Fibroblast of skin of scalp (primary cell): ENCODE measurements around the gene FAM168A.
A peak's percentile ranks its signal among the peaks of the same experiment; 100 is the strongest.
"Not testable (repeated sequence)": the region's sequence is repeated elsewhere in the genome, so short reads cannot be mapped to it uniquely, and the experiment has no call there.

Experiments
- DNase-seq: peaks from one replicate; pipeline ENCODE4 v3.0.0-alpha.2; 2013

FAM168A gene

DNA sequence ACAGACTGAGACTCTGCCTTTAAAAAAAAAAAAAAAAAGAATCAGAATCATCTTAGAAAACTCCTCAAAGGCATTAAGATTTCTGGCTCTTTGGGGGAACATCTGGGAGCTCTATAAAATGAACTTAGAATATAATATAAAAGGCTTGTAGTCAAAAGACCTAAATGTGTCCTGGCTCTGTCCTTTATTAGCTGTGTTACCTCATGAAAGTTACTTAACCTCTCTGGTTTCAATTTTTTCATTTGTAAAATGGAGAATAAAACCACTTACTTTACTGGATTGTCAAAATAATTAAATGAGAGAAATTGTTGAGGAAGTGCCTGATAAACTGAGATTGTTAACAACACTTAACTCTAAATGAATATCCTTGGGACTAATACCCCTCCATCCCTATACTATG is 81.8 kb downstream of the FAM168A start:
- no peak for DNase-seq

DNA sequence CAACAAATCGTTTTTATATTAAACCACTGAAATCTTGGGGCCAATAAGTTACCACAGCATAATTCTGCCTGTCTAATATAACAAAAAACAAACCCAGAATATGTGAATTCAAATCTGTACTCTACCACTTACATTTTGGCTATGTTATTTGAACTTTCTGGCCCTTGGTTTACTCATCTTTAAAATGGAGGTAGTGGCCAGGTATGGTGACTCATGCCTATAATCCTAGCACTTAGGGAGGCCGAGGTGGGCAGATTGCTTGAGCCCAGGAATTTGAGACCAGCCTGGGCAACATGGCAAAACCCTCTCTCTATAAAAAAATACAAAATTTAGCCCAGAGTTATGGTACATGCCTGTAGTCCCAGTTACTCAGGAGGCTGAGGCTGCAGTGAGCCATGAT is 84.2 kb downstream of the FAM168A start:
- DNase-seq: no peak

DNA sequence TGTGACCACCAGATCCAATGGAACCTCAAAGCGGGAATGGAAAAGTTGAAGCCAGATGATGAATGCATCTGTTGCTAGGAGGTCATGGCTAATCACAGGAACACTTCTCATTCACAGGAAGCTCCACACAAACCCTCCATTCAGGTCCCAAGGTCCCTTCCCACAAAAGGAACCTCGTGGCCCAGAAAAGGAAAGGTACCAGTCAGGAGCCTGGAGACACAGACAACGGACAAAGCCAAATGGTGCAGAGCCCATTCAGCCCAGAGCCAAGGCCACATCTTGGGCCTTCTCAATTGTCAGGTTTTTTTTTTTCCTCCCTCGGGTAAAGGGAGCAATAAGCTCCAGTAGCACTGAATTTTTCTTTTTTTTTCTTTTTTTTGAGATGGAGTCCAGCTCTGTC is 87.0 kb downstream of the FAM168A start:
- DNase-seq: no peak

DNA sequence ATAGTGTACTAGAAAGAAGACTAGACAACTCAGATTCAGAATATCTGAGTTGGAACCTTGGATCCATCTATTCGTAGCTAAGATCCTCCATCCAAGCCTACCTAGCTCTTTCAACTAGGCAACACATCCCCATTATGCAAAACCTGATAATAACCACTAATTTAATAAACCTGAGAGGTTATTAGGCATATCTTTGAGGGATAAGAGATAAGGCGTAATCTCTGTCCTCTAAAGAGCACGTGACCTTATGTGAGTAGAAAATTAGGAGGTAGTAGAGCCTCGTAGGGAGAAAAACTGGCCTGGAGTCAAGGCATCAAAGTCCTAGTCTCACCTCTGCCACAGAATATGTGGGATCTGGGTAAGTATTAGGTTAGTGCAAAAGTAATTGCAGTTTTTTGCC is 87.8 kb downstream of the FAM168A start:
- no peak for DNase-seq

DNA sequence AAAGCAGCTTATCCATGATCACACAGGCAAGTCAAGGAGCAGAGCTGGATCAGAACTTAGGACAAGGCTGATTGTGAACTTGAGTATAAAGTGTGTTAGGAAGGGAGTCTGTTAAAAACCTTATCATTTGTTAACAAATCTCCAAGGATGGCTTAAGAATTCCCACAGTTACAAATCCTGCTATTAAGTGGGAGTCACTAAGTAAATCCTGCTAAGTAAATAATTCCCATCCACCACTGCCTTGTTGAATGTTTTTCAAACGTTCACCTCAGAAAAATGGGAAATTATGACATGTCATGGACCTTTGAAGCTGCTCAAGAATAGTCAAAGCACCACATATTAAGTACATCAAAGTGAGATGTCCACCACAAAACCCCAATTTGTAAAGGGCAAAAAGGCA is 88.7 kb downstream of the FAM168A start:
- DNase-seq: no peak

DNA sequence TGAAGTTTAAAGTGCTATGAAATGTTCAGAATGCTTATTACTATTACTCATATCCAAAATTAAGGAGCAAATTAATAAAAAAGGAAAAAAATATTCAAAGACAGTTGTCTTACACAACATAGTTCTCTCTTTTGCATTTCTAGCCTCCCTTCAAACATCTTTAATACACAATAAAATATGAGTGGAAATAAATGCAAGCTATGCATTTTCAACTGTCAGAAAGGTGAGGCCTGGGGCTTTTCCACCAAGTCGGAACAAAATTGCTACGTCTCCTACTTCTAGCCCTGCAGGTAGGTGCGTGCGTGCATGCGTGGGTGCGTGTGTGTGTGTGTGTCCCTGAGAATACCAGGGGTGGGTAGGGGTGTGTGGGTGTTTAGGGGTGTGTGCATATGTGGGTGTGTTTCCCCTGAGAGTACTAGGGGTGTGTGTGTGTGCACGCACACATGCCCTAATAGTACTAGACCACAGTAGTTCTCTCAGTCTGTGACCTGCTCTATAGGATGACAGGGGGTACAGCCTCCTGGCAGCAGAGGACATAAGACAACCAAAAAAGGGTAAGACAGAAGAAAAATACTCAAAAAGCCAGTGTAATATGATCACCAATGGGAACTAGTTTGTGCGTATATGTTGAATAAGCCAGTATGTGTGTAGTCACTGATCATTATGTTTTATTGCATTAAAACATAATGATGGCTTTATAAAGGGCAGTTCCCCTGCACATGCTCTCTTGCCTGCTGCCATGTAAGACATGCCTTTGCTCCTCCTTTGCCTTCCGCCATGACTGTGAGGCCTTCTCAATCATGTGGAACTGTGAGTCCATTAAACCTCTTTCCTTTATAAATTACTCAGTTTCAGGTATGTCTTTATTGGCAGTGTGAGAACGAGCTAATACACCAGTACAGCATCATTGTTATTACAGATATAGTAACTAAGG is 89.4 kb downstream of the FAM168A start:
- DNase-seq: no peak

DNA sequence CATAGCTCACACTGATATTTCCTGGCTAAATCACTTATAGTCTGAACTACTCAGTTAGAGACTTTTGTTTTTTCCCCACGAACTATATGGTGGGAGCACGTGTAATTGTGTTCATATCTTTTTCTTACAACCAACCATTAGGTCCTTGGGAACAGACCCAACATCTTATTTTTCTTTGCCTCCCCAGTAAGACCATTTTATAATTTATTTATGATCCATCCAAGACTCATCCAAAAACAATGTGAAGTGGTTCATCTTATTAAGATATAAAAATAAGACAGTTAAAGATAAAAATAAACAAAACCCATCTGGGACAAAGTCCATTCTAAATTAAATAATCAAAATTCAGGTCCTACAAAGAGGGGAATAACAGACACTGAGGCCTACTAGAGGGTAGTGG is 90.8 kb downstream of the FAM168A start:
- peak; percentile 64 for DNase-seq

DNA sequence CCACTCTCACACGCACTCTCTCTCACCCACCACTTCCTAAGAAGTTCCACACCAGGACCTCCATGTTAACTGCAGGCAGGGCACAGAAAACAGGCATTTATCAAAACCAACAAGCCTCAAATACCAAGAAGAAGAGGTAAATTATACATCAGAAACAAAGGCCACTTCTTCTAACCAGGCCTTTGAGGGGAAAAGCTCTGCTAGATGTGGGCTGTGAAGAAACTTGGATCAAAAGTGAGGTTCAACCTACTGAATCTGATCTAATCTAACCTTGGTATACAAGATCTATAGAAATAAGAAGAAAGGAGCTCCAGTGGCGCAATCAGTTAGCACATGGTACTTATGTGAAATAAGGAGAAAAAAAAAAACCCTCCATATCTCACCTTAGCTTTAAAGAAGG is 91.9 kb downstream of the FAM168A start:
- DNase-seq: no peak

DNA sequence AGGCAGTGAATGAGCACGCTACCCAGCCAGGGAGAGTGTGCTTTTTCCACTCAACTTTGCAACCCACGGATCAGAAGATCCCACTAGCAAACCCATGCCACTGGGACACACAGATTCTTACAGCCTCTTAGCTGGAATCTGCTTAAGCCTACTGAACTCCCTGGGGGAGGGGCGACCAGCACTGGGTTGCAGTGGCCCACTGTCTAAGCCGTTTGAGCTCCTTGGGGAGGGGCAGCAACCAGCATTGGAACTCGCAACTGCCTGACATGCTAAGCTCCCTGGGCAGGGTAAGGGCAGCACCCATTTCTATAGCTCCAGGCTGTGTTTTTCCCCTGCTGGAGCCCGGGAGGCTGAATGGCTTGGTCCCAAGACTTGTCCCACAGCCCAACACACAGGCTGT is 99.6 kb downstream of the FAM168A start:
- DNase-seq: no peak

DNA sequence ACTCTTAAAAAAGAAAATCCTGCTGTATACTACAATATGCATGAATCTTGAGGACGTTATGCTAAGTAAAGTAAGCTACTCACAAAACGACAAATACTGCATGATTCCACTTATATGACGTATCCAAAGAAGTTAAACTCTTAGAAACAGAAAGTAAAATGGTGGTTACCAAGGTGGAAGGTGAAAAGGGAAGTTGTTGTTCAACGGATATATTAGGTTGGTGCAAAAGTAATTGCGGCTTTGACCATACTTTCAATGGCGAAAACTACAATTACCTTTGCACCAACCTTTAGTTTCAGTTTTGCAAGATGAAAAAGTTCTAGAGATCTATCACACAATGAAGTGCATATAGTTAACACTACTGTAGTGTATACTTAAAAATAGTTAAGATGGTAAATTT is 101.8 kb downstream of the FAM168A start:
- DNase-seq: no peak

DNA sequence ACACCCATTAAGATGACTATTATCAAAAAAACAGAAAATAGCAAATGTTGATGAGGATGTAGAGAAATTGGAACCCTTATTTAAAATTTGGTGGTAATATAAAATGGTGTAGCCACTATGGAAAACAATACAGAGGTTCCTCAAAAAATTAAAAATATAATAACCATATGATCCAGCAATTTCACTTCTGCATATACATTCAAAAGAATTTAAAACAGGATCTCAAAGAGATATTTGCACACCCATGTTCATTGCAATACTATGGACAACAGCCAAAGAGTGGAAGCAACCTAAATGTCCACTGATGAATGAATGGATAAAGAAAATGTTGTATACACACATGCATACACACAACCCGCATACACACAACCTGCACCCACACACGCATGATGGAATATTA is 102.2 kb downstream of the FAM168A start:
- no peak for DNase-seq

DNA sequence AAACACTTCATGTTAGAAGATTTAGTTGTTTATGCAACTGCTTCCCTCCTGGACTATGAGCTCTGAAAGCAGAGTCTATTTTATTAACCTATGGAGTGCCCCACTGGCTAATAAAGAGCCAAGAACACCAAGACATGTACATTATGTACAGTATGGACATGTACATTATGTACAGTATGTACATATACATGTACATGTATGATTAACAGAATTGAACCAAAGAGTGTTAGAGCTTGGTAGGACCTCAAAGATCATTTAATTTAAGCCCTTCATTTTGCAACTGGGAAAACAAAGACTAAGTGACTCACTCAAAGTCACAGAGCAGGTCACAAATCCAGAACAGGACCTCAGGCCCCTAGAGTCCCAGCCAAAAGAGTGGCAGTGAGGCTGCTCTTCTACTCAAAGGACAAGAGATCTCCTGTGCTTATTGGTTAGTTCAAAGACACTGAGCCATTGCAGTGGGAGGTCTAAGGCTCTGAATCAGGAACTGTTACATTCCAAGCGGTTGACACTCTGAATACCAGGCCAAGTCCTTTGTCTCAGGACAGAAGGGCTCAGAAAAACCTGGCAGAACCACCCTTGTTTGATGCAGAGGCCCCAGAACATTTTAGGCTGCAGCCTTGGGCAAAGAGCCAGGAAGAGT is 103.8 kb downstream of the FAM168A start:
- DNase-seq: peak; percentile 89

DNA sequence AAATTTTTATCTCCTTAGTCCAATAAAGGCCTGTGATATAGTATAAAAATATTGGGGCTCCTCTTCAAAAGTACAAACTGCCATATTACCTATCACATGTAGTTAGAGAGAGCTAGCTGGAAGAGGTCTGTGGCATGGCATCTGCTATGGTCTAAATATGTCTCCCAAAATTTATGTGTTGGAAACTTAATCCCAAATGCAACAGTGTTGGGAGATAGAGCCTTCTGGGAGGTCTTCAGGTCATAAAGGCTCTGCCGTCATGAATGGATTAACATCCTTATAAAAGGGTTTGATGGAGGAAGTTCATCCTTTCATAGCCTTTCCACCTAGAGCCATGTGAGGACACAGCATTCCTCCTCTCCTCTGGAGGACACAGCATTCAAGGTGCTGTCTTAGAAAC is 116.3 kb downstream of the FAM168A start:
- DNase-seq: no peak

DNA sequence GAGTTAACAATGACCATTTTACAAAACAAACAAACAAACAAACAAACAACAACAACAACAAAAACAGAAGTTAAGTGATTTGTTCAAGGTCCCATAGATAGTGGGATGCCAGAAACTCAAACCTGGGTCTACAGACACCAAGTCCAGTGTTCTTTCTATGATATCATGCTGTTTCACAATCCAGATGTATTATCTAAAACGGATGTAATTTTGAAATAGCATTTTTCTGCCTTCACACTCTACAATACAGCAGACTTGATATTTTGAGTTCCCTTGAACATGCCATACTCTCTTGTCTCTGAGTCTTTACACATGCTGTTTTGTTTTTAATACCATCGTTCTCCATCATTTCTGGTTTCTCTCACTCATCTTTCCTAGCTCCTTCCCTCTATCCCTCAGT is 117.2 kb downstream of the FAM168A start:
- no peak for DNase-seq

DNA sequence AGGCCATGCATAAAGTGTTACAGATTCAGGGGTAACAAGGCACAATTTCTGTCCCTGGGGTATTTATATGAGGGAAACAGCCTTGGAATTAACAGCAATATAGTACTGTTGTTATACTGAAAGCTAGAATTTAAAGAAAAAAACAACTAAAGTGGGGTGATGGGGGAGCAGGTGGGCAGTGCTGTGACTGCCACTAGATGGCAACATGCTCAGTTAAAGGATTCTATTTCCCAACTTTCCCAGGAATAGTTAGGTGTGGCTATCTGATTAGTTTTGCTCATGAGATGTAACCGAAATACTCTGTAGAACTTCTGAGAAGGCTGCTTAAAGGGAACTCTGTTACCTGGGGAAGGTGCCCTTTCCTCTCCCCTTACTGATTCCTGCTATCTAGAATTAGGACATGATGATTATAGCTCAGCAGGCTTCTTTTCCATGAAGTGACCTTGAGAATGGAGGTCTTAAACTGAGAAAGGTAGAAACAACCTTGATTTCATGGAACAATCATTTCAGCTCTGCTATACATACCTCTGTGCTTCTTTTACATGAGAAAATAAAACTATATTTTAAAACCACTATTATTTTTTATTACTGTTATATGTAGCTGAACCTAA is 119.1 kb downstream of the FAM168A start:
- DNase-seq: peak; percentile 46

DNA sequence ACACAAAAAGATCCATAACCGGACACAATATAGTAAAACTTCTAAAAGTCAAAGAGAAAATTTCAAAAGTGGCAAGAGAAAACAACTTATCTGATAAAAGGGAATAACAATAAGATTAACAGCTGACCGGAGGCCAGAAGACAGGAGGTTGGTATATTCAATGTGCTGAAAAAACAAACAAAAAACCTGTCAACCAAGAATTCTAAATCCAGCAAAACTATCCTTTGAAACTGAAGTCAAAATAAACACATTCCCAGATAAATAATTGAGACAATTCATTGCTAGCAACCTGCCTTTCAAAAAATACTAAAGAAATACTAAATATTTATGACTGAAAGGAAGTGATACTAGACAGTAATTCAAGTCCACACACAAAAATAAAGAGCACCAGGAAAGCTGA is 120.4 kb downstream of the FAM168A start:
- no peak for DNase-seq

DNA sequence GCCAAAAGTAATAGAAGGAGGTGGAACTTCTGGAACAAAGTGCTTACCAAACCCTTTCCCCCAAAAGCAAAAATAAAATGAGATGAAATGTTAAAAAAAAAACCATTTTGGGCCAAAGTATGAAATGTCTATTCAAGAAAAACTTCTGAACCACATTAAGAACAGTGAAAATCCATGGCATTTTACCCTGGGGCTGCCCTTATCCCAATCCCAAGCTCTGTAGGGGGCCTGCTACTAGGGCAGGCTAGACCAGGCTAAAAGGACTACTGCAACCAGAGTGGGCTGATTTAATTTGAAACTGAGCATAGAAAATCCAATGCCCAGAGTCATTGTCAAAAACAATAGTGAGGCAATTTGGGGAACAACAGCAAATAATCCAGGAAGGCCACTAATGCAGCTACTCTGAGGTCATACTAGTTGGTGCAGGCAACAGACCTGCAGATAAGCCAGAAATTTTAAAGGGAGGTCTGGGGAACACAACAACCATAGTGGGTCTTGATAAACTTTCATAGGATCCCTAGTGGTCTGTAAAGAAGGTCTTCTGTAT is 122.3 kb downstream of the FAM168A start:
- DNase-seq: no peak

DNA sequence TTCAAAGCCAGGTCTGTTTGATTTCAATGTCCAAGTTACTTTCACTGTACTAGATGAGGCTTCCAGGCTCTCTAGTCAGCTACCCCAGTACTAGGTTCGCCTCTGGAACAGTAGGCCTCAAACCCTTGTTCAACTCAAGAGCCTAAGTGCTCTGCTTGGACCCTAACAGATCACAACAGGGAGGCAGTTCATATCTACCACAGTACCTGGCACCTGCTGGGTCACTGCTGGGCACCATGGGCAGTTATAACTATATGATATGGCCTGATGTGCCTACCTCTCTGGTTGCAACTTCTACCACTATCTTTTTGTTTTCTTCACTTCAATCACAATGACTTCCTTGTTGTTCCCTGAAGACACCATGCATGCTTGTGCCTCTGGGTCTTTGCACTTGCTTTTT is 124.7 kb downstream of the FAM168A start:
- no peak for DNase-seq

DNA sequence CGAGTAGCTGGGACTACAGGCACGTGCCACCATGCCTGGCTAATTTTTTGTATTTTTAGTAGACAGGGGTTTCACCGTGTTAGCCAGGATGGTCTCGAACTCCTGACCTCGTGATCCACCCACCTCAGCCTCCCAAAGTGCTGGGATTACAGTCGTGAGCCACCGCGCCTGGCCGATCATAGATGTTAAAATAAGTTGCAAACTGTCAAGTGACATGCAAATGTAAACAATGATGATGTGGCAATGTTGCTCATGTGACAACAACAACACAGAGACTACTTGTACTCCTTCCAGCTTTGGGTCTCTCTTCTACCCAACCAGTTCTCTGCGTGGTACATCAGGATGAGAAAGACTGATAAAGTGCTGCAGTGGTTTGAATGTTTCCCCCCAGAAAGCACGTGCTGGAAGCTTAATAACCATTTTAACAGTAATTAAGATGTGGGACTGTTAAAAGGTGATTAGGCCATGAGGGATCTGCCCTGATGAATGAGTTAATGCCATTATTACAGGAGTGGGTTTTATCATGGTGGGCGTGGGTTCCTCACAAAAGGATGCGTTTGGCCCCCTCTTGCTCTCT is 127.8 kb downstream of the FAM168A start:
- DNase-seq: not testable (repeated sequence)

DNA sequence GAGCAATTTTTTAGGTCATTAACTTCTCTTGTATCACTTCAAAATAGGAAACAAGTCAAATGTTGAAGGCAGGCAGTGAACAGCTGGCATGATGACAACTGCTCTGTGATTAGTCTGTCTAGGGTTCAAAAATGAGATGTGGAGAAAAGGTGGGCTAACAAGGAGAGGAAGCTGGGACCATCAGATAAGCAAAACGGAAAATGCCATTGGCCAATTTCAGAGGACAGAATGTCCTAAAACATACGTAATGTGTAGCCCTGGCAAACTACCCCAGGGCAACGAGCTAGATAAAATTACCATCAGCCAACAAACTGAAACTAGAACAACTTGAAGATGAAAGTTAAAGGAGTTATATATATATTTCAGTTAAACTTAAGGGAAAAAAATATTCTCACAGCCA is 128.5 kb downstream of the FAM168A start:
- no peak for DNase-seq

DNA sequence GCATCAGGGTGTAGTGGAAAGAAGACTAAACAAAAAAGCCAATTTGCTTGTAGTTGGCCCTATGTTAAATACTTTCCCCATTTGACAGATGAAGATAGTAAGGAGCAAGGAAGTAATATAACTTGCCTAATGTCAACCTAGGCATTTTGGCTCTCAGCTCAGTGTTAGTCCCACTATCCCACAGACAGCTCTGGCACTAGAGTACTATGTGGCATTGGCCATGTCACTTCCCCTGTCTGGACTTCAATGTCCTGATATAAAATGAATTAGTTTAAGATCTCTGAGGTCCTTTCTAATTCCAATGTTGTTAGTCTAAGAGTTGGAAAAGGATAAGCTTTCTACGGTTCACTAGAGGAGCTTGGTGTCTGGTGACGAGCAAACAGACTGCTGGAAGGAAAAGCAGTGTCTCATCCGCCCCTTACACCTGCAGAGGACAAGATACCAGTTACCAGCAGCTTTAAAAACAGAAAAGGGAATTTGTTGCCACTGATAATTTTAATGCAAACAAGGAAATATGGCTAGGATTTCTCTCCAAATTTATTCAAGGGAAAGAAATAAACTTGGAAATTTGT is 129.2 kb downstream of the FAM168A start:
- DNase-seq: no peak

DNA sequence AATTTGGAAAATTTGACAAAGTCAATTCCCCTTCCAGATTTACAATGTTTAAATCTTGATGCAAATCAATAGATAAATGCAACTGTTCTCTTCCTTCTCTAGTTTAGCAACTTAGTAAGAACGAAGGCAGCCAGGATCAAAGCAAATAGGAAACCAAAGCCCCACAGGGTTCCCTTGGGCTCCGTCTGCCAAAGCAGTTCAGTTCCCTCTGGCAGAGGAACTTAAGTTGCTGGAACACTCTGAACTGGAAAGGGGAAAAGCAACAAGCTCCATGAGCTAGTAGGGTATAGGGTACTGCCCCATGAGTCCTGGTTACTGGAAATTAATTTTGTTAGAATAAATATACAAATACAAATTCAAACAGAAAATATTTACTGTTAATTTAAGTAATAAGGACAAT is 130.4 kb downstream of the FAM168A start:
- no peak for DNase-seq

DNA sequence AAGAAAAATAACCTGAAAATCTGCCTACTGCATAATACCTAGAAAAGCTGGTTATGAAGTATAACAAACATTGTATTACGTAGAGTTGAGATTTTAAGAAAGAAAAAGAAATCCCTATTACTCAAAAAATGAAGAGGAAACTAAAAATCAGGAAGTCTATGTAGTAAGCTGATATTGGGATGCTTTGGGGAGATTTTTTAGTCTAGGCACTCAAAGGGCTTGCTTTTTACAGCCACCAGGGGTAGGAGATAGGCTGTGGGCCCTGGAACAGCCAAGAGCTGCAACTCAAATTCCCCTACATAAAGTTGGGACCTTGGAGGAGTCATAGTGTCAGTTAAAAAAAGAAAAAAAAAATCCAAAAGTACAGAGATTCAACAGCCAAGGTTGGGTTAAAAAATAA is 131.3 kb downstream of the FAM168A start:
- DNase-seq: no peak
